HG03196 (cell line): ENCODE measurements around the gene LKAAEAR1.

Source experiments
- ATAC-seq: cut with Tn5 transposase; IDR thresholded peaks from one replicate; pipeline ENCODE4 v1.9.1; 2021; ENCODE audit not compliant: unreplicated experiment

The LKAAEAR1 gene

DNA sequence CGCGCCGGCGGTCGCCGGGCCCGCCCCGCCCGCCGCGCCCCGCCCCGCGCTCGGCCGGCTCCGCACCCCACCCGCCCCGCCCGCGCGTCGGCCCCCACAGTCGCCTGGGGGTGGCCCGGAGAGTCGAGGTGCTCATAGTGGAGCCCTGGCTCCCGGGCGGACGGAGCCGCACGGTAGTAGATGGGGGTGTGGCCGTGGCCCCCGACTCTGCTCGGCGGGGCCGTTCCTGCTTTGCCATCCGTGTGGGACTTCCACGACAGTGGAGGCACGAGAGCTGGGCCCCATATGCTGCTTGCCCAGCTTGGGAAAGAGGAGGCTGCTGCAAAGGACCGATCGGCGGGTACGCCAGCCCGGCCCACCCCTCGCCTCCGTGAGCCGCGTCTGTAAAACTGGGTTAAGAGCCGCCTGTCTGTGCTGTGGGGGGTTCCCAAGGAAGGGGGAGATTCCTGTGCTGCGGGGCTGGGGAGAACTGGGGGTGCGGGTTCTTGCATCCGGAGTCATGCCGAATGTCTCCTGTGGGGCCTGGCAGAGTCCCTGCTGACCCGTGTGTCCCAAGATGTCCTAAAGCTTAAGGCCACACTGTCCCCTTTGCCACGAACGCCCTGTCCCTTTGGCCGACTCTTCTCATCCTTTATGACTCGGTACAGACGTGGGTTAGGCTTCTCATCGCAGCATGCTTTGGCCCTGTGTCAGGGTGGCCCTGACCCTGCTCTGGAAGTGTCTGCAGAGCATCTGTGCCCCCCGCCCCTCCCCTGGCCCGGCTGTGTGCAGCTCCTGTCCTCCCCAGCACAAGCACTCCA, 4.0 kb downstream of the LKAAEAR1 start, which contains the start of gene OPRL1:
Gene OPRL1 (plus strand): TSS at position 70 of the 800 bp plus-strand sequence. CDS start 12,639 bp downstream, outside the sequence.
- ATAC-seq: no peak

- peak; percentile 31 for ATAC-seq
Measured at GRCh38 chr20:64079273-64080012, 4.8 kb downstream of the LKAAEAR1 start, which contains the start of gene RGS19. Gene RGS19 (minus strand): TSS chr20:64079518. CDS start chr20:64076886, 2,632 bp downstream.

- ATAC-seq: no peak
Measured at GRCh38 chr20:64078934-64079272, 5.3 kb downstream of the LKAAEAR1 start.

GRCh38 chr20:64077876-64078551, 6.2 kb downstream of the LKAAEAR1 start:
- no peak for ATAC-seq

- ATAC-seq: no peak
Measured at GRCh38 chr20:64077541-64077875, 6.7 kb downstream of the LKAAEAR1 start.

- ATAC-seq: no peak
Measured at GRCh38 chr20:64077094-64077493, 7.1 kb downstream of the LKAAEAR1 start.

DNA sequence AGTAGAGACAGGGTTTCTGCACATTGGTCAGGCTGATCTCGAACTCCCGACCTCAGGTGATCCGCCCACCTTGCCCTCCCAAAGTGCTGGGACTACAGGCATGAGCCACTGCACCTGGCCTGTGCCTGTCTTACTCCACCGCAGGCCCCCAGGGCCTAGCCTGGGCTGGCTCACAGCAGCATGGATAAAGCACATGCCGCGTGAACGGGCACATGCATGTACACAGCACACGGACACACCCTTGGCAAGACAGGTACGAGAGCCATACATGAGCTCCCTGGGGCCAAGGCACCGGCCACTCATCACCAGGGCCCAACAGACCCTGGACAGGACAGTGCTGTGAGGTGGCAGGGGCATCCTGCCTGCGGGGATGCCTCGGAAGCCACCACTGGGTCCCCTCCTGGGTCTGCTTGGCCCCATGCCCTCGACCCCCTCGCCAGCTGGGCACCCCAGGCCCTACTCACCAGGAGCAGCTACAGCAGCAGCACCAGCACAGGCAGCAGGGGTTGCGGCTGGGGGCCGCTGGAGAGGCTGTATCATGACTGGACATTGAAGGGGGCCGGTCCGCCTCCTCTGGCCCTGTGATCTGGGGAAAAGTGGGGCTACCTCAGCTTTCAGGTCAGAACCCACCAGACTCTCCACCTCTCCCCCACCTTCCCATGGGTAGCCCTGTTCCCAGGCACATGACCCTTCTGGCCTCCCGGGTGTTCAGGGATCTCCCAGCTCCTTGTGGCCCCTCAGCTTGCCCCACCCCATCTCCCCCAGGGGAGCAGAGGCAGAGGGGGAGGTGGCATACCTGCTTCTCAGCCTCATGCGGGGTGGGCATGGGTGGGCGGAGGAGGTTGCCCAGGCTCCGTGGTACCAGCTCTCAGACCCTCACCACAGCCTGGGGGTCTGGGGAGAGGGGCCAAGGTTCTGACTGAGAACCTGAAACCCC, 7.9 kb downstream of the LKAAEAR1 start:
- no peak for ATAC-seq

- no peak for ATAC-seq
Measured at GRCh38 chr20:64075556-64075955, 8.6 kb downstream of the LKAAEAR1 start.

- ATAC-seq: no peak
Measured at GRCh38 chr20:64074963-64075362, 9.2 kb downstream of the LKAAEAR1 start.

GRCh38 chr20:64074184-64074789, 9.9 kb downstream of the LKAAEAR1 start:
- no peak for ATAC-seq

DNA sequence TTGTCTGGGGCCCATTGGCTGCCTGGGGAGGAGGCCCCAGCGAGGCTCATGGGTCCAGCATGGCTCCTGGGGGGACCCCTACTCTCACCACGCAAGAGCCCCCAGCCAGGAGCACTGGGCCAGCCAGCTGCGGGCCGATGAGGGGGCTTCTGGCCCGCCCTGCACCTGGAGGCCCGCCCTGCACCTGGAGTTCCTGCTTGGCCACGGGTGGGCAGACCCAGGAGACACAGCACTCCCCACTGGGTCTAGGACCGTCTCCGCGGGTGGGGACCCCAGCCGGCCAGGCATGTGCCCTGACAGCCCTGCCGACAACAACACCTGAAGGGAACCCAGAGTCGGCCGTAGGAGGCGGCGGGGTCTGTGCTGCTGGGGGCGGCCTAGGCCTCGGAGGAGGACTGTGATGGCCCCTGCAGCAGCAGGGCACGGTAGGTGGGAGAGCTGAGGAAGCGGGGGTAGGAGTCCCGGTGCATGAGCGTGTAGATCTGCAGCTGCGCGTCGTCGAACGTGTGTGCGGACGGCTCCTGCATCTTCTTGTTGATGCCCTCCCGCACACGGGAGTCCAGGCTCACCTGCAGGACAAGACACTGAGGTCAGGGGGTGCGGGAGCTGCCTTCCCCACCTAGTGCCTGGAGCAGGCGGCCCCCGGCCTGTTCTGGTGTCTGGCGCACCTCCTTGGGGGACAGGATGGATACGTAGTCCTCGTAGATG, 10.6 kb downstream of the LKAAEAR1 start:
- no peak for ATAC-seq

DNA sequence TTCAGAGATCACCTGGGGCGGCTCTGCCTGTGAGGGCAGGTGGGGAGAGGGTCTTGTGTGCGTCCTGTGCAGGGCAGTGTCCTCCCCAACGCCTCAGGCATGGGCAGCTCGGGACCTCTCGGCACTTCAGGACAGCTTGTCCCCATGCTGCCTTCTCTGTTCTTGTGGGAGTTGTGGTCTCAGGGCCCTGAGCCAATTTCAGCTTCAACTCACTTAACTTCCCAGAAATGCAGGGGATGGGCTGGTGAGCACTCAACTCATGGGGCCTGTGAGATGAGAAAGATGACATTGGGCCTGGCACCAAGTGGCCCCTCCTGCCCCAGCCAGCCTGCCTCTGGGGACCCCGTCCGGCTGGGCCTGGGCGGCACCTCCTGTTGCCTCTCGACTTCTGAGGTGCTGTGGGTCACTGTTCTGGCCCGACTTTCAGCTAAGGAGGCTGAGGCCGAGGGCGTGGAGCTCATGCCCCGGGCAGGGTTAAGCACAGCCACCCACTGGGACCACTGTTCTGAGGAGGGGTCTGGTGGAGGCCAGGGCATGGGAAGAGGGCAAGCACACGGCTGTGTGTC, 11.6 kb downstream of the LKAAEAR1 start:
- ATAC-seq: no peak

GRCh38 chr20:64071341-64072332, 12.6 kb downstream of the LKAAEAR1 start:
- ATAC-seq: no peak

DNA sequence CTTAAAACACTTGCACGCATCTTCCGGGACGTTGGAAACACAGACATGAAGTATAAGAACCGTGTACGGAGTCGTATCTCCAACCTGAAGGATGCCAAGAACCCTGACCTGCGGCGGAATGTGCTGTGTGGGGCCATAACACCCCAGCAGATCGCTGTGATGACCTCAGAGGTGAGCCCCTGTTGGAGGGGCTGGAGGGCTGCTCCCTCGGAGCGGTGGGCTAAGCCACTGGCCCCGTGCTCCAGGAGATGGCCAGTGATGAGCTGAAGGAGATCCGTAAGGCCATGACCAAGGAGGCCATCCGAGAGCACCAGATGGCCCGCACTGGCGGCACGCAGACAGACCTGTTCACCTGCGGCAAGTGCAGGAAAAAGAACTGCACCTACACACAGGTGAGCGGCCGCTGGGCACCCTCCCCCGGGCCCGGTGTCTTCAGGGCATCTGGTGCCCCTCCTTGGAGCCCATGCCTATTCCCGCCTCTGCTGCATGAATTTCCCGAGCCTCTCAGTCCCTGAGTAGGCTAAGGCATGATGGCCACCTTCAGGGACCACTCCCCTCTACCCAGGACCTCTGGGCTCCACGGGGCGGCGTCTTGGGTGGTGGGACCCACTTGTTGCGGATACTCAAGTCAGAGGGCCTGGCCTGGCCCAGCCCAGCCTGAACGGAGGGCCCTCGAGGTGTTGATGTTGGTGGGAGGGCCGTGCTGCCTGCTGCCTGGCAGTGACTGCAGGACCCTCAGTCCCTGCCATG, 13.8 kb downstream of the LKAAEAR1 start:
- no peak for ATAC-seq

GRCh38 chr20:64069614-64070243, 14.5 kb downstream of the LKAAEAR1 start:
- no peak for ATAC-seq

GRCh38 chr20:64069209-64069613, 15.0 kb downstream of the LKAAEAR1 start:
- ATAC-seq: no peak
